HCT116 (cell line): ENCODE results near the gene THEM4. TPM values are rescaled to one million over a fixed set of nuclear protein-coding genes. Genes with fewer than 3 reads are reported as not detected.

ENCODE experiments used
- ATAC-seq: fragments of 200-7000 bp; cut with Tn5 transposase; 2 replicates; pipeline ENCODE4 v1.9.1; 2020; ENCODE audit warnings: mild to moderate bottlenecking, moderate library complexity
- BruUV-seq: library from RNA; stranded (reverse); fragments of 400-500 nt; replicated peaks from 2 replicates; lab custom pipeline; 2021; lab: Mats Ljungman, UMichigan
- CTCF ChIA-PET: fragments of 300-600 bp; sonication (Branson Sonifier 250); formaldehyde crosslinking; loops from one replicate; lab custom pipeline; 2021; ENCODE audit warnings: antibody characterized with exemption; lab: Charles Lee
- POLR2A ChIA-PET: fragments of 300-600, 350-600 bp; sonication (Branson Sonifier 250); formaldehyde crosslinking; loops from one replicate; lab custom pipeline; 2021; ENCODE audit warnings: antibody characterized with exemption; lab: Charles Lee
- RAD21 ChIA-PET, 2 experiments: fragments of 300-600 bp; sonication (Branson Sonifier 250); formaldehyde crosslinking; loops; one replicate each; lab custom pipeline; 2023; ENCODE audit warnings: low total read pairs in 2 of 2; ENCODE audit not compliant: uncharacterized antibody in 2 of 2, unreplicated experiment in 2 of 2, low non-redundant PET in 1 of 2; lab: Charles Lee
- DNase-seq: peaks from one replicate; pipeline ENCODE4 v3.0.0-alpha.2; 2010; ENCODE audit warnings: low read depth, low spot score
- H2AFZ ChIP-seq: fragments of 200-600 bp; shearing (Covaris generic), sonication (generic); 2 replicates; pipeline ENCODE4 v1.6.1; 2017; ENCODE audit warnings: low read depth, mixed run types, mixed read lengths, antibody characterized with exemption, low read length; ENCODE audit not compliant: poor library complexity, severe bottlenecking
- H3K27ac ChIP-seq: 2 replicates; pipeline ENCODE4 v1.5.1; 2012; ENCODE audit warnings: low read depth, low read length
- H3K27me3 ChIP-seq: fragments of 200-600 bp; sonication (generic); 2 replicates; pipeline ENCODE4 v1.6.1; 2016; ENCODE audit warnings: mixed run types, low read length, mixed read lengths; ENCODE audit not compliant: insufficient read depth
- H3K36me3 ChIP-seq, 2 experiments: fragments of 200-500 bp in 1 of 2; fragments of 200-600 bp in 1 of 2; sonication (Bioruptor generic) in 1 of 2; sonication (generic) in 1 of 2; 2 replicates each; pipeline versions ENCODE4 v1.5.1 to v1.6.1; 2014 to 2016; ENCODE audit warnings: low read length in 2 of 2, inconsistent platforms in 1 of 2, mixed read lengths in 1 of 2, mixed run types in 1 of 2; ENCODE audit not compliant: insufficient read depth in 2 of 2, control insufficient read depth in 1 of 2
- H3K4me1 ChIP-seq, 2 experiments: fragments of 200-600 bp in 1 of 2; sonication (generic) in 1 of 2; 2 replicates each; pipeline versions ENCODE4 v1.5.1 to v1.6.1; 2012 to 2017; ENCODE audit warnings: low read length in 2 of 2, inconsistent platforms in 1 of 2, mild to moderate bottlenecking in 1 of 2, mixed read lengths in 1 of 2, mixed run types in 1 of 2, moderate library complexity in 1 of 2; ENCODE audit not compliant: insufficient read depth in 2 of 2, control insufficient read depth in 1 of 2
- H3K4me2 ChIP-seq: fragments of 200-600 bp; sonication (generic); 2 replicates; pipeline ENCODE4 v1.6.1; 2017; ENCODE audit warnings: mixed run types, low read length, mixed read lengths
- H3K4me3 ChIP-seq, 2 experiments: fragments of 200-600 bp in 1 of 2; sonication (generic) in 1 of 2; replicated peaks in 1 of 2; 2 replicates each; pipeline ENCODE4 v1.5.1; 2011 to 2016; ENCODE audit warnings: low read length in 2 of 2, control low read depth in 1 of 2, low read depth in 1 of 2, mild to moderate bottlenecking in 1 of 2, mixed read lengths in 1 of 2, mixed run types in 1 of 2
- H3K79me2 ChIP-seq: fragments of 200-600 bp; sonication (generic); 2 replicates; pipeline ENCODE4 v1.6.1; 2017; ENCODE audit warnings: mild to moderate bottlenecking, mixed run types, low read length, moderate library complexity, mixed read lengths; ENCODE audit not compliant: insufficient read depth
- H3K9ac ChIP-seq: fragments of 200-600 bp; sonication (generic); 2 replicates; pipeline ENCODE4 v1.6.1; 2016; ENCODE audit warnings: low read length, mixed read lengths
- H3K9me2 ChIP-seq: fragments of 200-600 bp; sonication (generic), shearing (Covaris generic); 2 replicates; pipeline ENCODE4 v1.6.1; 2017; ENCODE audit warnings: mixed run types, mild to moderate bottlenecking, moderate library complexity; ENCODE audit not compliant: insufficient read depth
- H3K9me3 ChIP-seq, 2 experiments: fragments of 200-500 bp in 1 of 2; fragments of 200-600 bp in 1 of 2; sonication (Bioruptor generic) in 1 of 2; sonication (generic) in 1 of 2; 2 replicates each; pipeline ENCODE4 v1.6.1; 2014 to 2017; ENCODE audit warnings: low read length in 2 of 2, mixed read lengths in 2 of 2, inconsistent platforms in 1 of 2, low read depth in 1 of 2, mild to moderate bottlenecking in 1 of 2, mixed run types in 1 of 2, moderate library complexity in 1 of 2; ENCODE audit not compliant: control insufficient read depth in 1 of 2, insufficient read depth in 1 of 2
- H4K20me1 ChIP-seq: fragments of 200-600 bp; sonication (generic), shearing (Covaris generic); 2 replicates; pipeline ENCODE4 v1.6.1; 2017; ENCODE audit warnings: mixed run types, mild to moderate bottlenecking, moderate library complexity; ENCODE audit not compliant: insufficient read depth
- CEBPB ChIP-seq: IDR thresholded peaks from 2 replicates; pipeline ENCODE4 v1.6.1; 2012; ENCODE audit warnings: low read depth
- EGR1 ChIP-seq: IDR thresholded peaks from 2 replicates; pipeline ENCODE4 v1.6.1; 2012; ENCODE audit warnings: low read depth
- EZH2phosphoT487 ChIP-seq: fragments of 200-600 bp; IDR thresholded peaks from 2 replicates; pipeline ENCODE4 v1.6.1; 2018; ENCODE audit warnings: antibody characterized with exemption, borderline replicate concordance
- FOSL1 ChIP-seq: IDR thresholded peaks from 2 replicates; pipeline ENCODE4 v1.6.1; 2012; ENCODE audit warnings: low read depth
- JUND ChIP-seq: IDR thresholded peaks from 2 replicates; pipeline ENCODE4 v1.6.1; 2012
- SRF ChIP-seq: IDR thresholded peaks from 2 replicates; pipeline ENCODE4 v1.6.1; 2012; ENCODE audit warnings: low read depth
- YY1 ChIP-seq: IDR thresholded peaks from 2 replicates; pipeline ENCODE4 v1.6.1; 2011; ENCODE audit warnings: low read length, low read depth, moderate library complexity, mild to moderate bottlenecking; ENCODE audit not compliant: insufficient replicate concordance; ENCODE audit errors: extremely low read depth
- ZFX ChIP-seq: fragments of 450-650 bp; IDR thresholded peaks from 2 replicates; pipeline ENCODE4 v1.6.1; 2017
- intact Hi-C: fragments of 100-400 bp; cut with micrococcal nuclease; formaldehyde crosslinking; loops from 2 replicates; pipeline ENCODE4 v1.10.0; 2022
- total RNA-seq: library from RNA; stranded (reverse); gene quantifications from one replicate; pipeline ENCODE4 v1.2.1, GENCODE V29; 2021; ENCODE audit not compliant: unreplicated experiment
- TF ChIP-seq, protein P1 (sequence below): IDR thresholded peaks from 2 replicates; pipeline ENCODE4 v1.6.1; 2011; ENCODE audit warnings: mild to moderate bottlenecking, low read length, moderate library complexity; ENCODE audit not compliant: insufficient replicate concordance; ENCODE audit errors: extremely low read depth
- TF ChIP-seq, protein P2 (sequence below): IDR thresholded peaks from 2 replicates; pipeline ENCODE4 v1.6.1; 2012; ENCODE audit warnings: low read depth

The THEM4 gene
- total RNA-seq, 1 experiment from 2014 or later = 17.0 TPM

DNA sequence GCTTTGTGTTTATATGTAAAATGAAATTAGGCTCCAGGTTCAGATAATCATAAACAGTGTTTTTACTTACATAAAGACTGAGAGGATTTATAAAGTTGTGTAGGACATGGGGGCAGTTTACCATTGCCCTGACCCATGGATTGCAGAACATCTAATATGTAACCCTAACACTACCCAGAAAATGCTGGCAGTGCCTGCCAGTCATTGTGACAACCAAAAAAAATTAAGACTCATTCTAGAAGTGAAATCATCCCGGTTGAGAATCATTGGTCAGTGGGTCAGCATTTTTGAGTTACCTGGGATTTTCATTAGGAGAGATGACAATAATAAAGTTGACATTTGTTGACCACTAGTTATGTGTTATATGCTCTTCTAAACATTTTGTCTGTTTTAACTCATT lies 31.2 kb upstream of the THEM4 start:
- H3K9me2 ChIP-seq = no peaks in the 10 kb centered on the region
- no peak for TF ChIP-seq CEBPB
- TF ChIP-seq, protein P1, sequence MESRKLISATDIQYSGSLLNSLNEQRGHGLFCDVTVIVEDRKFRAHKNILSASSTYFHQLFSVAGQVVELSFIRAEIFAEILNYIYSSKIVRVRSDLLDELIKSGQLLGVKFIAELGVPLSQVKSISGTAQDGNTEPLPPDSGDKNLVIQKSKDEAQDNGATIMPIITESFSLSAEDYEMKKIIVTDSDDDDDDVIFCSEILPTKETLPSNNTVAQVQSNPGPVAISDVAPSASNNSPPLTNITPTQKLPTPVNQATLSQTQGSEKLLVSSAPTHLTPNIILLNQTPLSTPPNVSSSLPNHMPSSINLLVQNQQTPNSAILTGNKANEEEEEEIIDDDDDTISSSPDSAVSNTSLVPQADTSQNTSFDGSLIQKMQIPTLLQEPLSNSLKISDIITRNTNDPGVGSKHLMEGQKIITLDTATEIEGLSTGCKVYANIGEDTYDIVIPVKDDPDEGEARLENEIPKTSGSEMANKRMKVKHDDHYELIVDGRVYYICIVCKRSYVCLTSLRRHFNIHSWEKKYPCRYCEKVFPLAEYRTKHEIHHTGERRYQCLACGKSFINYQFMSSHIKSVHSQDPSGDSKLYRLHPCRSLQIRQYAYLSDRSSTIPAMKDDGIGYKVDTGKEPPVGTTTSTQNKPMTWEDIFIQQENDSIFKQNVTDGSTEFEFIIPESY = no peak
- TF ChIP-seq, all 23 proteins: peak for 0
- Histone ChIP-seq H2AFZ (peak overlapping the region; percentile 33), H3K4me2 (no peak overlapping the region), H3K9me3 (no peaks in the 10 kb centered on the region), H4K20me1 (no peaks in the 10 kb centered on the region), H3K27ac (no peak overlapping the region), H3K36me3 (no peaks in the 10 kb centered on the region), H3K9ac (no peak overlapping the region), H3K79me2 (no peaks in the 10 kb centered on the region), H3K4me1 (peaks cover 11 to 35% of the 10 kb centered on the region in 2 experiments), H3K27me3 (no peaks in the 10 kb centered on the region), H3K4me3 (no peak overlapping the region)
- POLR2A ChIA-PET = no interaction called here
- DNase-seq = no peak
- intact Hi-C loops = no loop called here
- RAD21 ChIA-PET = interaction anchor here in 1 of 2 experiments (1.5 kb wide), 1 partner anchor 61 kb away, joined by 4 read pairs; no protein-coding TSS in a partner anchor
- CTCF ChIA-PET = interaction anchor here (1.5 kb wide), 1 partner anchor 61 kb away, joined by 5 read pairs; no protein-coding TSS in a partner anchor
- ATAC-seq = no peak
- BruUV-seq = no TSS peak

DNA sequence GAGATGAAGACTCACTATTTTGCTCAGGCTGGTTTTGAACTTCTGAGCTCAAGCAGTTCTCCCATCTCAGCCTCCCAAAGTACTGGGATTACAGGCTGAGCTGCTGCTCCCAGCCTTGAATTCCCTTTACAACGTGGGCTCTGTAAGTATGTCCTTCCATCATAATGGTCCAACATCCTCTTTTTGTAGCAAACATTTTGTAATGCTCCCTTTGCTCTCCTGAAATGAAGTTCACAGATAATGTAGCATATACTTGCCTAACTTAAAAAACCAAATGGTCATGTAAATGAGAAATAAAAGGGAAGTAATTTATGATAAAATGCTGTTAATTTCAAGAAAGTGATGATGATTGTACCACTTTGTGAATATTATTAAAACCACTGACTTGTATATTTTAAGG lies 30.5 kb upstream of the THEM4 start:
- no peak overlapping the region for H3K27ac ChIP-seq
- H3K4me3 ChIP-seq = no peak overlapping the region
- DNase-seq (no peak), ATAC-seq (no peak)
- no peaks in the 10 kb centered on the region for H3K36me3 ChIP-seq
- intact Hi-C loops = no loop called here
- no peaks in the 10 kb centered on the region for H3K79me2 ChIP-seq
- TF ChIP-seq EGR1 = no peak
- TF ChIP-seq ZFX = no peak
- no peak for TF ChIP-seq YY1
- no peak for TF ChIP-seq FOSL1
- TF ChIP-seq SRF = no peak
- TF ChIP-seq JUND = no peak
- no peak for TF ChIP-seq EZH2phosphoT487
- TF ChIP-seq, protein P2, sequence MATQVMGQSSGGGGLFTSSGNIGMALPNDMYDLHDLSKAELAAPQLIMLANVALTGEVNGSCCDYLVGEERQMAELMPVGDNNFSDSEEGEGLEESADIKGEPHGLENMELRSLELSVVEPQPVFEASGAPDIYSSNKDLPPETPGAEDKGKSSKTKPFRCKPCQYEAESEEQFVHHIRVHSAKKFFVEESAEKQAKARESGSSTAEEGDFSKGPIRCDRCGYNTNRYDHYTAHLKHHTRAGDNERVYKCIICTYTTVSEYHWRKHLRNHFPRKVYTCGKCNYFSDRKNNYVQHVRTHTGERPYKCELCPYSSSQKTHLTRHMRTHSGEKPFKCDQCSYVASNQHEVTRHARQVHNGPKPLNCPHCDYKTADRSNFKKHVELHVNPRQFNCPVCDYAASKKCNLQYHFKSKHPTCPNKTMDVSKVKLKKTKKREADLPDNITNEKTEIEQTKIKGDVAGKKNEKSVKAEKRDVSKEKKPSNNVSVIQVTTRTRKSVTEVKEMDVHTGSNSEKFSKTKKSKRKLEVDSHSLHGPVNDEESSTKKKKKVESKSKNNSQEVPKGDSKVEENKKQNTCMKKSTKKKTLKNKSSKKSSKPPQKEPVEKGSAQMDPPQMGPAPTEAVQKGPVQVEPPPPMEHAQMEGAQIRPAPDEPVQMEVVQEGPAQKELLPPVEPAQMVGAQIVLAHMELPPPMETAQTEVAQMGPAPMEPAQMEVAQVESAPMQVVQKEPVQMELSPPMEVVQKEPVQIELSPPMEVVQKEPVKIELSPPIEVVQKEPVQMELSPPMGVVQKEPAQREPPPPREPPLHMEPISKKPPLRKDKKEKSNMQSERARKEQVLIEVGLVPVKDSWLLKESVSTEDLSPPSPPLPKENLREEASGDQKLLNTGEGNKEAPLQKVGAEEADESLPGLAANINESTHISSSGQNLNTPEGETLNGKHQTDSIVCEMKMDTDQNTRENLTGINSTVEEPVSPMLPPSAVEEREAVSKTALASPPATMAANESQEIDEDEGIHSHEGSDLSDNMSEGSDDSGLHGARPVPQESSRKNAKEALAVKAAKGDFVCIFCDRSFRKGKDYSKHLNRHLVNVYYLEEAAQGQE = no peak
- peaks cover 4 to 28% of the 10 kb centered on the region in 2 experiments; a peak in 3 of 4 replicates for H3K4me1 ChIP-seq
- H4K20me1 ChIP-seq = no peaks in the 10 kb centered on the region
- no peak overlapping the region for H2AFZ ChIP-seq
- RAD21 ChIA-PET = interaction anchor here in 1 of 2 experiments (1.3 kb wide), 1 partner anchor 28 kb away, joined by 3 read pairs; no protein-coding TSS in a partner anchor
- no TSS peak for BruUV-seq
- H3K4me2 ChIP-seq = no peak overlapping the region
- POLR2A ChIA-PET = no interaction called here
- H3K9me2 ChIP-seq = no peaks in the 10 kb centered on the region
- CTCF ChIA-PET = interaction anchor here (0.9 to 2.3 kb wide), 3 partner anchors 28 to 60 kb away, joined by 3 to 7 read pairs (median 5); partner anchors contain the start of gene THEM4
- H3K9me3 ChIP-seq = no peaks in the 10 kb centered on the region
- no peaks in the 10 kb centered on the region for H3K27me3 ChIP-seq
- H3K9ac ChIP-seq = no peak overlapping the region
